Stimulated activated naive CD4-positive, alpha-beta T cell (primary cell): ENCODE measurements around the gene TSPOAP1.

Experiments
- DNase-seq, 6 experiments: peaks; one replicate each; lab custom pipeline; 2025; lab: John Stamatoyannopoulos, UW

The TSPOAP1 gene

DNA sequence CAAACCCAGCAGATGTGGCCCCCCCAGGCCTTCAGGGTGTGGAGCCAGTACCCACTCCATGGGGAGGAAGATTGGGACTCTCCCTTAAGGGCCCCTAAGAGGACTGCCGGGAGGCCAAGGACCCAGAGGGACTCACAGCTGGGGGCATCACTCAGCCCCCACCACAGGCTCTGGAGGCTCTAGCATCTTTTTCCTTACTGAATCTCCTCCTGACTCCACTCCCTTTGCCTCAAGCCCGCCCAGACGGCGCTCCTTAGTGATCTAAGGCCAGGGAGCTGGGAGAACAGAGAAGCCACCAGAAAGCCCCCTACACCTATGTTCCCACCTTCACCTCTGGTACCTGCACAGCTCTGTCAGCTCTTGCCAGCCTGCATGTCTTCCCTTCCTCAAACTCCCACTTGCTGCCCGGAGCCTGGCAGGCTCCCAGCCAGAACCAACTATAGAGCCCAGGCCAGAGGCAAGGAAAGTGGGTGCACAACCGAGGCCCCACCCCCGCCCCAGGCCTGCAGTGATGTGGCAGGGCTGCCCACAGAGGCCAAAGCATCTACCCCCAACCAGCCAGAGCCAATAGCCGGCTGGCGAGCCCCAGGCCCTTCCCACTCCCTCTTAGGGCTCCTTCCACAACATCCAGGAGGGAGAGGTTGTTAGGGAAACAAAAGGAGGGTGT, 25.5 kb downstream of the TSPOAP1 start:
- no peak for DNase-seq

DNA sequence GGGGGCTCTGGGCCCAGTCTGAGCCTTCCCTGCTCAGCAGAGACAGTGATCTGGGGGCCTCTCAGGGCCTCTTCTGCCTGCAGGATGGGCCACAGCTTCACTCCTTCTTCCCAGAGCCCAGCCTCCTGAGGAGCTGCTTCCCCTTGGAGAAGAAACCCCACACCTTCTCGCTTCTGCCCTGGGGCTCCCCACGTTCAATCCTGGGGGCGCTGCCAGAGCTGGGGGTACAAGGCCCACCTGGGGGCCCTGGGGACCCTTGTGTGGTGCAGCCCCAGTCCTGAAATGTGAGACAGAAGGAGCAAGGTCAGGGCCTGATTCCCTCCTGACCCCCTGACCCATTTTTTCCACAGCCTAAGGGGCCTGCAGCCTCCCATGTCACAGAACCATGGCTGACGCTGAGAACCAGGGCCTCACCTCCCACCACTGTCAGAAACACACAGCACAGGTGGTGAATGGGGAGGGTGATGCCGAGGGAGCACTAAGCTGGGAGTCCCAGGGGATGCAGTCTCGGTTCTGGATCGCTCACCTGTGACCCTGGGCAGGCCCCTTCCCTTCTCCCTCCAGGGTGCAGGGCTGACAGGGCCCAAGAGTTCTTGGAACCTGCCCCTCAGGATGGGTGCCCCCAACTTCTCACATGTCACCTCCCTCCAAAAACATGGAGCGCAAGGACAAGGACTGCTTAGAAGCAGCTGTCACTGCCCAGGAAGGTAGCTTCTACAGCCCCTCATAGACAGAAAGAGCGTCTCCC, 26.2 kb downstream of the TSPOAP1 start:
- no peak for DNase-seq

DNA sequence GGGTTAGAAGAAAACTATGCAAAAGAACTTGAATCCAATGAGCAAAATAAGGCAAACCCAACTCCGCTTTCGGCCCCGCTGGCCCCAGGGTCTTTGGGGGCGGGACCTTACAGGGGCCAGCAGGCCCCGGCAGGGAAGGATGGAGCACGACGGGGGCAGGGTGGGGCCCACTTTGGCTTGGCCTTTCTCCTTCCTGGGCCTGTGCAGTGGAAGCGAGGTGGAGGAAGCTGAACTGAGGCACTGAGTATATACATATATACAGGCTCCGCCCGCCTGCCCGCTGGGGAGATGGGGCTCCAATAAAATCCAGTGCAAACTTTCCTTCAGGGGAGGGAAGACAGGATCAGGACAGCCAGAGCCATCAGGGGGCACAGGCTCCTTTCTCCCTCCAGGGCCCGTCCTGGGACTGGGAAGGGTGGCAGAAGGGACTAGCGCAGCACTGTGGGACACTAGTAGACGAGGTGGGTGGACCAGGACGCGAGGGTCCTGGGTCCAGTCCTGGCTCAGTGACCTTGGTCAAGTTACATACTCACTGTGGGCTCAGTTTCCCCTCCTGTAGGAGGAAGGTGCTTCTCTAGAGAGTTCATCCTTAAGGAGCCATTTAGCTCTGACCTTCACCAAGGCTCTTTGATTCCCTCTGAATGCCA, 27.0 kb downstream of the TSPOAP1 start:
- DNase-seq: no peak

DNA sequence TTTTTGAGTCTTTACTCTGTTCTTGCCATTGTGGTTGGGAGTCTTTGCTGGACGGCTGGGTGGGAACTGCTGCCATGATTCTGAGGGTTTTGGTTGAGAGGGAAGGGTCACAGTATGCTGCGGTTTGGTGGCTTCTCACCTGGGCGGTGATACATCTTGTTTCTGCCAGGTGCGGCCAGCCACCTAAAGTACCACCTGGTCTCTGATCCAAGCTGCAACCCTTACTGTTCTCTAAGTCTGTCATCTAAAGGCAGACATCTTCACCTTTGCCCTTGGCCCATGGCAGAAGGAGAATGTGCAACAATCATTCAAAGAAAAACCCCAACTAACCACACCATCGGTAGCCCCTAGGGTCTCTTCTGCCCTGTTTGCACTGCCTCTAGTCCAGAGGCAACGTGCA, 28.3 kb downstream of the TSPOAP1 start:
- no peak for DNase-seq

DNA sequence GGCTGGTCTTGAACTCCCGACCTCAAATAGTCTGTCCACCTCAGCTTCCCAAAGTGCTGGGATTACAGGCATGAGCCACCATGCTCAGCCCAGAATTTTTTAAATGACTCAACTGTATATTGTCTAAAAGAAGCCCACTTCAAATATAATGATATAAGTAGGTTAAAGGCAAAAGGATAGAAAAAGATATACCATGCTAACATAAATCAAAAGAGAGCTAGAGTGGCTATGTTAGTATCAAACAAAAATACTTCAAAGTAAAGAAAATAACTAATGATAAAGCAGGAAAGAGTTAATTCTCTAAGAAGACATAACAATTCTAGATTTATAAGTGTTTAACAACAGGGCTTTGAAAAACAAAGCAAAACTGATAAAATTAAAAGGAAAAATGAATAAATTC, 34.6 kb downstream of the TSPOAP1 start:
- DNase-seq: no peak

DNA sequence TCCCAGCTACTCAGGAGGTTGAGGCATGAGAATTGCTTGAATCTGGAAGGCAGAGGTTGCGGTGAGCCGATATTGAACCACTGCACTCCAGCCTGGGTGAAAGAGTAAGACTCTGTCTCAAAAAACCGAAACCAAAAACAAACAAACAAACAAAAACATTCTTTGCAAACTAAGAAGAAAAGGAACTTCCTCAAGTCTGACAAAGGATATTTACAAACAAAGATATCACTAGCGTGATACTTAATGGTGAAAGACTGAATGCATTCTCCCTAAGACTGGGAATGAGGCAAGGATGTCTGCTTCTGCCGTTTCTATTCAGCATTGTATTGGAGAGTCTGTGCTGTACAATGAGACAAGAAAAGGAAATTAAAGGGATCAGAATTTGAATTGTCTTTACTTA, 37.3 kb downstream of the TSPOAP1 start:
- no peak for DNase-seq

DNA sequence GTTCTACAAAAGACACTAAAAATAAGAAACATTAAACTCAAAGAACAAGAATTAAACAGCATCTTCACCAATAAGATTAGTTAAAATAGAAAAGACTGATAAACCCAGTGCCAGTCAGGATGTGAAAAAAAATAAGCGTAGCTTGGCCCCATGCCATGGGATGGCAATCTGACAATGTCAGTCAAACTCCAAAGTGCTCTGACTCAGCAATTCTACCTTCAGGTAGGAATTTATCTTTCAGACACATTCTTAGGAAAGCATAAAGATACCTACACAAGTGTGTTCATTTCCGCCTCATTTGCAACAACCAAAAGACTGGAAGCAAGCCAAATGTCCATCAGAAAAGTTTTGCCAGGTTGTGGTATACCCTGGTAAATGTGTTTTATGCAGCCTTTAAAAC, 38.7 kb downstream of the TSPOAP1 start:
- DNase-seq: no peak

DNA sequence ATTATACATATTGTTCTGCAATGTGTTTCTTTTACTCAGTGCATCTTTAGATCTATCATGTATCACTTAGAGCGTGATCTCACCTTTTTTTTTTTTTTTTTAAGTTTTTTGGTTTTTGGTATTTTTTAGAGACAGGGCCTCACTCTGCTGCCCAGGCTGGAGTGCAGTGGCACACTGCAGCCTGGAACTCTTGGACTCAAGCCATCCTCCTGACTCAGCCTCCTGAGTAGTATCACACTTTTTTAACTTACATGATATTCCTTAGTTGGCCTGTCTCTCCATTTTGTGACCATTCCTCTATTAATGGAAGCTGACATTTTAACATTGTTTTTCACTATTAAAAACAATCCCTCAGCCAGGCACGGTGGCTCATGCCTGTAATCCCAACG, 43.2 kb downstream of the TSPOAP1 start:
- DNase-seq: no peak

DNA sequence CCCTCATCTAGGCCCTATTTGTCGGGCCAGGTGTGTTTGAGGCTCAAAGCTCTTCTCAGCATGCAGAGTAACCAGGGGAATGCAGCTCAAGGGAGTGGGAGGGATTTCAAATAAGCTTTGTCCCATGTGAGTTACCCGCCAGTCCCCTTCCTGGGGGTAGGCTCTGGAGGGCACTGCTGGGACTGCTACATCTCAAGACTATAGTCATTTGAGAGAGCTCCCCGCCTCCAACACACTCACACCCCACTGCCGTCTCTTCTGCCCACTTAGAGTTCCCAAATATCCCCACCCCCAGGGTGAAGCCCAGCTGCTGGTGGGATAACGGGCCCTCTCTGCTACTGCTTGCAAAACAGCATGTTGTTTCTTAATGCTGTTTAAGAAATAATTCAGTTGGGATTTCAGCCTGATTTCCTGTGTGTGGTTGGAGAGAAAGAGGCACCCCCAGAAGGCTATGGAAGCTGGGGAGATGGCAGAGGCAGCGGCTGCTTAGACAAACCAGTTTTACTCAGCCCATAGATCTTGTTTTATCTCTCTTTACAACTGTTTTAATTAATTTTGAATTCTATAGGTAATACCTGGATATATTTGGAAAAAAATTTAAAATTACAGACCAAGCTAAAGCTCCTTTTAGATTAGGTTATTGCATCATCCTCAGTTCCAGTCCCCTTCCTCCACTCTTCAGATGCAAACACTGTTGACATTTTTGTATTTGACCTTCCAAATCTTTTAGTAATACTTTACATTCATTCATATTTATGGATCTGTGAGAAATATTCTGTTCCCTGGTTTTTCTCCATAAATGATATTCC, 43.8 kb downstream of the TSPOAP1 start:
- no peak for DNase-seq

DNA sequence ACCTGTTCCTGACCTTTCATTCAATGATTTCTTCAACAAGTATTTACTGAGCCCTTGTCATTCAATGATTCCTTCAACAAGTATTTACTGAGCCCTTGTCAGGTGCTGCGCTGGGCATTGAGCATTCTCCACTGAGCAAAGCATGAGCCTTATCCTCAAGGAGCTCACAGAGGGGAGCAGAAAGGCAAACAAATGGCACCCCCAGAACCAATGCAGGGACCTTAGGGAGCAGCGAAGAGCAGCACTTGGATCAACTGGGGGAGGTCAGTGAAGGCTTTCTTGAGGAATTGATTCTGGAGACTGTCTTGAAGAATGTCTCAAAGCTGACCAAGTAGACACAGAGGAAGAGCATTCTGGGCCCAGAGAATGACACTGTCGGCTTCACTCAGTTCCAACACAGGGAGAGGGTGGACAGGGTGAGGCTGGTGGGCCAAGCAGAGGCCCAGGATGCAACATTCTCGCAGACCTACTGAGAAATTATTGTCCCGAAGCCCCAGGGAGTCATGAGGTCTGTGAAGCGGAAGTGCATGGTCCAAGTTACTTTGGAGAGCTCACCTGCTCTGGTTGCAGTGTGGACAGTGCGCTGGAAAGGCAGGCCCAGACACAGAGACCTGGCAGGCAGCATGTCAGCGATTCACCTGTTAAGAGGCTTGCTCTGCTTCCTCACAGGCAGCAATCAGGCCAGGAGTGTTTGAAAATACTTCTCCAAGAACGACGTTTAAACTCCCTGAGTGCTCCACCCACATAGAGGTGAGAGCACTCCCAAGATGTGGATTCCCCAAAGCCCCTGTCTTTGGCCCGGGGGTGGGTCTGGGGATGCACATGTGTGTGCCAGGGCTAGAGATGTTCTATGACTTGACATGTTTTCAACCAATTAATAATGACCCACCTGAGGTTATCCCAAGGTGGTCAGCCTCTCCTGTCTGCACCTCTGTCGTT, 44.7 kb downstream of the TSPOAP1 start:
- no peak for DNase-seq

DNA sequence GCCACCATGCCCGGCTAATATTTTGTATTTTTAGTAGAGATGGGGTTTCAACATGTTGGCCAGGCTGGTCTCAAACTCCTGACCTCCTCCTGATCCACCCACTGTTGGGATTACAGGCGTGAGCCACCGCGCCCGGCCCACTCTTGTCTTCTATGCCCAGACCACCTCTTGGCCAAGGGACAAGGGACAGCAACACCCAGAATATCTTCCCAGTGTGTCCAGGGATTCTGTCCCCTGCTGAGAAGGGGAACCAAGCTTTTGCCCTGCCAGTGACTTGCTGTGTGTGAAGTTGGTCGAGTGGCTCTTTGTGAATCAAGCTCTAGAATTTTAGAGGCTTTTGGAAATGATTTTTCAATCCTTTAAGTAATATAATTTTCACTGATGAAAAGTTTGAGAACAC, 46.2 kb downstream of the TSPOAP1 start:
- DNase-seq: no peak

DNA sequence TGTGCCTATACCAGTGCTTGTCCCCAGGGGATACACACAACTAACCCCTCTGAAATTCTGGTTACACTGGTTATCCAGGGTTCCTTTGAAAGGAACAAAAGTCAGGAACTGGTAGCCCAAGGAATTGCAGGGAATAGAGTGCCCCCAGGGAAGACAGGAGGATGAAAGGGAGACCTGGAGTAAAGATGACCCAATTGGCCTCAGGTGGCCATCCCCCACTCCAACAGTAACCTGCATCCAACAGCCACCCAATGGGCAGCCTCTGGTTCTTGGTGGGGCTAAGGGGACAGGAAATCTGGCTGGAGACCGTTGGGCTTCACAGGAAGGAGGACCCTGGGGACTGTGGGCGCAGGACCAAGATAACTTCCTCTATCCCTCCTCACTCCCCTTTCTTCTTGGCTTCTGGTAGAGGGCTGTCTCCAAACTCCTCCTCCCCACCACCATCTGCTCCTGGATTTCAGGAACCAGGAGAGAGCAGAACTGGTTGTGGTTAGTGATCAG, 47.0 kb downstream of the TSPOAP1 start:
- no peak for DNase-seq

DNA sequence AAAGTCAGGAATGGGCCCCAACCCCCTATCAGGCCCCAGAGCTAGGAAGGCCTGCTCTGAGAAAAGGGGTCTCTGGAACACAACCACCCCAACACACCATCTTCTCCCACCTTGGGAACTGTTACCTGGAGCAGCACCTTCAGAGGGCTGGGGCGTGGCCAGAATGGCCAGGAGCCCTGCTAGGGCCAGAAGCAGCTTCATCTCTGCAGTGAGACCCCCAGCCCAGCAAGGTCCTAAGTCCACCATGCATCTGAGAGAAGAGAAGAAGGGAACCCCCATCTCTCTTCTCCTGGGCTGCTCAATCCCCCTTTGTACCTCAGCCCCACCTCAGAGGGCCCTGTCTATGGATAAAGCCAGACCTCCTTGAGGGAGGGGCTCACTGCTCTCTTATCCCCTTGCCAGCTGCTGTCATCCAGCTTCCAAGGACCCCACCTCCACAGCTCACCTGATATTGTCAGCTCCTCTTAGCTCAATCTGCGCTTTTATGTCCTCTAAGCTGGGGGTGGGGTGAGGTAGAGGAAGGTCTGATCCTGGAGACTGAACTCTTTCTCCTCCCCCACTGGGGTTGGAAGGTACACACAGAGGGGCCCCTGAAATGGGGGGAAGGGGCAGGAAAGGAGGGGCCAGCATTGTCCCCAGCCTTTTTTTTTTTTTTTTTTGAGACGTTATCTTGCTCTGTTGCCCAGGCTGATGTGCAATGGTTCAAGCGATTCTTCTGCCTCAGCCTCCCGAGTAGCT, 47.9 kb downstream of the TSPOAP1 start, which contains the start of gene MPO:
Gene MPO, minus strand, starts transcription at position 456 of the 738 bp plus-strand sequence. Its CDS starts 177 bp downstream, at position 279.
- no peak for DNase-seq

DNA sequence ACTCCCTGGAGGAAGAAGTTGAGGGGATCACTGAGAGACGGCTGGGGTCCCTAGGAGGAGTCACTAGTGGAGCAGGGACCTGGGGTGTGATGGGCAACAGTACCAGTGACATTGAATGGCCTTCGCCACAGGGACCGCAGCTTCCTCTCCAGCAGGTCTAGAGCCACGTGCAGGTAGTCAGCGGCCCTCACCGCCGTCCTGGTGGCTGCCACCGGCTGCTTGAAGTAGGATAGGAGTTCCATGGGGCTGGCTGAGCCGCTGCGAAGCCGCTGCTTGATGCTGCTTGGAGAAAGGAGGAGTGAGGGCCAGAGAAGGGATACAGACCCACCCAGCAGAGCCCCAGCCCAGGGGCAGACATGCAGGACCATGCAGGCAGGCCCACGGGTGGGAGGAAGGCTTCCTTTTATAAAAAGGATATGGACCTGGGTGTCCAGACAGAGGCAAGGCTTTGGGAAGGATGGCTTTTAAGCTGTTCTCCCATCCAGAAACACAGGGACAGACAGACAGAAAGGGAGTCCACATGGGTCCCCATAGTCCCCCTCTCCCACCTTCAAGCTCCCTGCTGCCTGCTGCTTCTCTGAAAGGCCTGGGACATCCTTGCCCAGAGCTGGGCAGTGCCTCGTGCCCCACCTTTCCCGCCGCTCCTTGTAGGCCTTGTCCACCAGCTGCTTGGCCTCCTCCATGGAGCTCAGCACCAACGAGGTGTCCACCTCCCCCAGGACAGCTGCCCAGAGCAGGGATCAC, 48.7 kb downstream of the TSPOAP1 start:
- DNase-seq: no peak

DNA sequence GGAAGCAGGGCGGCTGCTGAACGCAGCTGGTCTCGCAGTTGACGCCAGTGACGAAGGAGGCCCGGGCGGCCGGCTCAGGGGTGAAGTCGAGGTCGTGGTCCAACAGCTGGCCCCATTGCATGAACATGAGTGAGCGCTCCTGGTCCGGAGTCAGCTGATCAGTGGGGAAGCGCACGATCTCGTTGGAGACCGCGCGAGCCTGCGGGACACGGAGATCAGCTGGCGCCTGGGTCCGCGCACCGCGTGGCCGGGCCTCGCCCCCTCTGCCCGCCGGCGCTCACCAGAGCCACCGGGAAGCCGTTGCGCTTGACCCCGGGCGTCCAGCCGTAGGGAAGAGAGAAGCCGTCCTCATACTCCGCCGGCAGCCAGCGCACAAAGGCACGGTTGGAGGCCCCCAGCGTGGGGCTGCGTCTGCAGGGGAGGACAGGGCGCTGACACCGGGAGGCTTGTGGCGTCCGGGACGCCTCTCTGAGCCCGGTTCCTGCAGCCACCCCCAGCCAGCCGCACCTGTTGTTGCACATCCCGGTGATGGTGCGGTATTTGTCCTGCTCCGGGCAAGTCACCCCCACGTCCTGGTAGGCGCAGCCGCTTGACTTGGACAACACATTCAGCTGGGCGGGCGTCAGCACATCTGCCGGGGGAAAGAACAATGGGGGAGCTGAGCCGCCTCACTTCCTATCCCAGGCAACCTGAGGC, 49.4 kb downstream of the TSPOAP1 start:
- no peak for DNase-seq

DNA sequence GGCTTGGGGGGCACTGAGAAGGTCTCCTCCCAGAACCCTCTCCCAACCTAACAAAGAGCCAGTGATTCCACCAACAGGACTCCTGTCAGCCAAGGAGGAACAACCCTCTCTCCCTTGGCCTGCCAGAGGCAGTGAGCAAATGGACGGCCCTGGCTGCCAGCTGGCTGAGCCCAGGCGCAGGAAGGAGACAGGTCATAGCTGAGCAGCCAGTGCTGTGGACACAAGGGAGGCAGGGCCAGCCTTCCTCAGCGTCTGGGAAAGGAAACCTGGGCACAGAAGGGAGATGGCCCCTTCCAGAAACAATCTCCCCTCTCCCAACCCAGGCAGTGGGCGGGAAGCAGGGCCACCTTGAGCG, 50.0 kb downstream of the TSPOAP1 start:
- DNase-seq: no peak

DNA sequence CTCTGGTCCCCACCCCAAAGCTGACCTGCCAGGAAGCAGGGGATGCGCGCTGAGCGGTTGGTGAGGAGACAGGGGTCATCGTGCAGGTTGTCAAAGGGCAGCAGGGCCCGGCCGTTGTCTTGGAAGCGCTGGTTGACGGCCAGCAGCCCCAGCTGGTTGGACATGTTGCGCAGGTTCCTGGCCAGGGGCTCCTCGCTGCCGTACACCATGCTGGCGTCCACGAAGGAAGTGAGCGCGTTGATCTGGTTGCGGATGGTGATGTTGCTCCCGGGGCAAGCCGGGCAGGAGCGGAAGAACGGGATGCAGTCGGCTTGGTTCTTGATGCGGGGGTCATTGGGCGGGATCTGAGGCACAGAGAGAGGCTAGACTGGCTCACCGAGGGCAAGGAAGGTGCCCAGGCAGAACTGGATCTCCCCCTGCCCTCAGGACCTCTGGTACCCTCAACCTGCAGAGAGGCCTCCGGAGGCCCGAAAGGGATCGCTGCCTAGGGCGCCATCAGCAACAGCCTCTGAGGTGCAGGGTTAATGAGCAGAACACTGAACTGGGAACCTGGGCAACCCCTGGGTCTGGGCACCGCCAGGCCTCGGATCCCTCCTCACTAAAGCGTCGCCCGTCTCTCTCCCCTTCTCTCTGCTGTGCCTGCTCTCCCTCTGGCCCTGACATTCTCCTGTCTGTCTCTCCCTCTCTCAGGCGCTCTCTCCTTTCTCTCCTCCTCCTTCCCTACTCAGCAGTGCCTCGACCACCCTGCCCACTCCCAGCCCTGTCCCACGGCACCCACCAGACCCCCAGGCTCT, 50.6 kb downstream of the TSPOAP1 start:
- DNase-seq: no peak

DNA sequence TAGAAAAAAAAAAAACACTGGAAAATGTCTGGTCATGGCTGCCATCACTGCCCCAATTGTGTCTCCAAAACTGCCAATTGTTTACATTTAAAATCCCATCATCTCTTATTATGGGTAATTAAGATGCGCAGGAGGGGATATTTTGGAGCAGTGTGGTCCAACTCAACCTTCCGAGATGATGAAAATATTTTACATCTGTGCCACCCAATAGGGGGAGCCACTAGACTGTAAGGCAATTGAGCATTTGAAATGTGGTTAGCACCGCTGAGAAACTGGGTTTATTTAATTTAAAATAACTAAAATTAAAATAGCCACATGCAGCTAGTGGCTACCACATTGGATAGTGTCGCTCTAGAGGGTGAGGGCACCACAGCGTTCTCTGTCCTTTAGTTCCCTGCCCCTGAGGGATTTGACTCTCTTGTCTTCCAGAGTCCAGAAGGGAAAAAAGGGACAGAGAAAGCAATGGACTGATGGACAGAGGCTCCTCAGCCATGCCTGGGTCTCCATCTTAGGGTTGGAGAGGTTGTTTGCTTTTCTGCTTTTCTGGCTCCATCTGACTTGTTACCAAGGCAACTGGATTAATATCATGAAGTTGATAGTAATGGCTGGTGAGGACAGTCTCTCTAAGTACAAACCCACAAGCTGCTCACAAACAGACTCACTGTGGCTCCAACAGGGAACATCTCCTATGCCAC, 51.3 kb downstream of the TSPOAP1 start:
- DNase-seq: peak in 1 of 6 experiments; percentile 5
